GM12801 (cell line): Measurements from ENCODE around the gene ACADL.

Experiments used
- CTCF ChIP-seq: IDR thresholded peaks from one replicate; pipeline ENCODE4 v1.5.1; 2011; ENCODE audit warnings: control low read depth; ENCODE audit not compliant: insufficient read length; ENCODE audit errors: extremely low read depth

The ACADL gene

GRCh38 chr2:210228586-210228985 is 3.3 kb upstream of the ACADL start:
- no peak for TF ChIP-seq CTCF

GRCh38 chr2:210227290-210228088 is 2.2 kb upstream of the ACADL start:
- no peak for TF ChIP-seq CTCF

- TF ChIP-seq CTCF = no peak
These were observed 976 bp upstream of the ACADL start for GRCh38 chr2:210226223-210226622.

GRCh38 chr2:210224591-210224940 is 681 bp downstream of the ACADL start:
- TF ChIP-seq CTCF = no peak

GRCh38 chr2:210215120-210215519 is 10.1 kb downstream of the ACADL start:
- TF ChIP-seq CTCF = no peak

- no peak for TF ChIP-seq CTCF
These were observed 15.1 kb downstream of the ACADL start for GRCh38 chr2:210210185-210210584.

- no peak for TF ChIP-seq CTCF
These were observed 17.3 kb downstream of the ACADL start for GRCh38 chr2:210207929-210208328.
